Activated naive CD8-positive, alpha-beta T cell (primary cell): ENCODE measurements around the gene ARHGAP22.

ENCODE experiments used
- H3K27ac Mint-ChIP-seq: one replicate; pipeline ENCODE4 v1.8.0; 2021; ENCODE audit warnings: mixed read lengths
- H3K27me3 Mint-ChIP-seq: one replicate; pipeline ENCODE4 v1.8.0; 2021; ENCODE audit warnings: mixed read lengths
- H3K36me3 Mint-ChIP-seq: one replicate; pipeline ENCODE4 v1.8.0; 2021; ENCODE audit warnings: mixed read lengths
- H3K4me1 Mint-ChIP-seq: one replicate; pipeline ENCODE4 v1.8.0; 2021; ENCODE audit warnings: low read depth, mixed read lengths
- H3K4me3 Mint-ChIP-seq: one replicate; pipeline ENCODE4 v1.8.0; 2021; ENCODE audit warnings: mild to moderate bottlenecking, mixed read lengths
- H3K9me3 Mint-ChIP-seq: one replicate; pipeline ENCODE4 v1.8.0; 2021; ENCODE audit warnings: low read depth, mixed read lengths

Gene ARHGAP22

DNA sequence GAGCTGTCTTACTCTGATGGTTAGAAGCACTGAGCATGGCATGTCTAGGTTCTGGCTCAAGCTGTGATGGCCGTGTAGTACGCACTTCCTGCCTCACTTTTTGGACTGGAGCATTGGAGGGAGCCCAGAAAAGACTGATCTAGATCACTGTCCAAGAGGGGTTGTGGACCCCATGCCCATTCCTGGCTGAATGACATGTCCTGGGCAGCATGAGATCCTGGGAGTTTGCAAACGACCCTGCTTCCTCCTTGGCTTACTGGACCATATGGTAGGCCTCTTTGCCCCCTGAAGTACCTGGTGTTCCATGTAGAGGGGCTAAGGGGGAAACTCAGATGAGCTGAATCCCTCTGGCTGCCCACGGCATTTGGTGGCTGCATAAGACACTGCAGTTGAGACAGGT is 36.7 kb downstream of the ARHGAP22 start:
- Mint-ChIP-seq H3K9me3 (no peaks in the 10 kb centered on the region), H3K27me3 (no peaks in the 10 kb centered on the region), H3K4me1 (no peaks in the 10 kb centered on the region), H3K27ac (no peak overlapping the region), H3K4me3 (no peak overlapping the region), H3K36me3 (no peaks in the 10 kb centered on the region)

DNA sequence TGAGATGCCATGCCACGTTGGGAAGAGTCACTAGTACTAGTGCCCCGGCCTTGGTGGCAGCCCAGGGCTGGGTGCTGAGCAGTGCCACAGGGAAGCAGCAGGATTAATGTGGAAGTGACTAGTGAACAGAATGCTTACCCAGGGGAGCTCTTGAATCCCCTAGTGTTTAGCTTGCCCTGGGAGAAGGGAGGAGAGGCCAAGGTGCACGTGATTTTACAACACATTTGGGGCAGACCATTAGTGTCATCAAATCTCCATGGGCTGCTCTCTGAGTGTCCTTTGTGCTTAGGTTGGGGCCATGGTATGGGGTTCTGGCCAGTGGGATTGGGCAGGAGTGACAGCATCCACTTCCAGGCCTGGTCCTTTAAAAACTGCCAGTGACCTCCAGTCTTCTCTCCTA is 37.5 kb downstream of the ARHGAP22 start:
- no peaks in the 10 kb centered on the region for H3K36me3 Mint-ChIP-seq
- H3K27me3 Mint-ChIP-seq = no peaks in the 10 kb centered on the region
- H3K4me1 Mint-ChIP-seq = no peaks in the 10 kb centered on the region
- no peak overlapping the region for H3K27ac Mint-ChIP-seq
- H3K9me3 Mint-ChIP-seq = no peaks in the 10 kb centered on the region
- no peak overlapping the region for H3K4me3 Mint-ChIP-seq

DNA sequence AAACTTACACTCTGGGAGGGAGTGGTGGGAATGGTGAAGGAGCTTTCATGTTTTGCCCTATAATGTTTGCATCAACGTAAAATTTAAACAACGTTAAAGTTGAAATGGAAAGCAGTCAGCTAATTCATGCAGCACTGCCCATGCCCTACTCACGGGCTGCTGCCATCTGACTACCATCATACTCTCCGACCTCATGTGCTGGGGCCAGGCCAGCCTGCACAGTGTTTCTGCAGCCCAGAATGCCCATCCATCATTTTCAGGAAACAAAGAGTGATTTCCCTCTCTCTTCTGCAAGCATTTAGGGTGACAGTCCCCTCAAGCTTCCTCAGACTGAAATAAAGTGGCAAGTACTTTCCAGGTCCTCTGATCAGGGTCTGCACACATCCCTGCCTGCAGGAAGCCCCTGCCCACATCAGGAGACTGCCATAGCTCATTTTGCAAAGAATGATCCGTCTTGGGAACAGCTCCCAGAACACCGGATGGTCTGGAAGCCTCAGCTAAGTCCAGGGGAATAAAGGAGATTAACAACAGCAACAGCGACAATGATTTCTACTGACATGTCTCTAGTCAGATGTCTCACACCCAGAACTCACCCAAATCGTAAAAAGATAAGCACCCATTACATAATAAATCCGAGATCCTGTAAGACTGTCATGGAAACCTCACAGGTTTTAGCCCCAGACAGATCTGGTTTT is 40.3 kb downstream of the ARHGAP22 start:
- no peak overlapping the region for H3K4me3 Mint-ChIP-seq
- no peak overlapping the region for H3K27ac Mint-ChIP-seq
- H3K4me1 Mint-ChIP-seq = no peaks in the 10 kb centered on the region
- H3K36me3 Mint-ChIP-seq = no peaks in the 10 kb centered on the region
- H3K27me3 Mint-ChIP-seq = no peaks in the 10 kb centered on the region
- no peaks in the 10 kb centered on the region for H3K9me3 Mint-ChIP-seq

DNA sequence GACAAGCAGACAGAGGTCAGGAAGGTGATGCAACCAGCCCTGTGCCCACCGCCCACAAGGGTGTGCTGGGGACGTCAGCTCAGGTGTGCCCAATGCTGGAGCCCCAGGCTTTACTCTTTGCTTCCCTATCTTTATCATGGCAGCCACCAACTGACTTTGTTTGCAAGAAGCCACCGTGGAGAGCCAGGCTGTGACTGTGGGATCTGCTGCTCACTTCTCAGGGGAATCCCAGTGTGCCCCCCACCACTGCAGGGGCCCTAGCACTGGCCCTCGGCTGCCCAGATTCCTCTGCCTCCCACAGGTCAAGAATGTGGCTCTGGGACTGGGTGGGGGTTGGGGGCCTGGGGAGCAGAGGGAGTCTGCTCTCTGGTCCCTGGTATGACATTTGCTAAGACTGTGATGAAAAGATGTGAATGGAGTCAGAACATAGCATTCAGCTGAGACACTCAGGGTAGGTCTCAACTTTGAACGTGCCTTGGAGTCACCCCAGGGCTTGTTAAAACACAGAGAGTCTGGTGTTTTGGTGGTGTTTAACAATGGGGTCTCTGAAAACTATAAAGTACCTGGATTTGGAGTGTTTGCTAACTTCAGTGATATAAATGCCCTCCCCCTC is 47.3 kb downstream of the ARHGAP22 start:
- no peaks in the 10 kb centered on the region for H3K27me3 Mint-ChIP-seq
- H3K4me1 Mint-ChIP-seq = no peaks in the 10 kb centered on the region
- H3K9me3 Mint-ChIP-seq = no peaks in the 10 kb centered on the region
- no peaks in the 10 kb centered on the region for H3K36me3 Mint-ChIP-seq
- H3K4me3 Mint-ChIP-seq = no peak overlapping the region
- no peak overlapping the region for H3K27ac Mint-ChIP-seq

DNA sequence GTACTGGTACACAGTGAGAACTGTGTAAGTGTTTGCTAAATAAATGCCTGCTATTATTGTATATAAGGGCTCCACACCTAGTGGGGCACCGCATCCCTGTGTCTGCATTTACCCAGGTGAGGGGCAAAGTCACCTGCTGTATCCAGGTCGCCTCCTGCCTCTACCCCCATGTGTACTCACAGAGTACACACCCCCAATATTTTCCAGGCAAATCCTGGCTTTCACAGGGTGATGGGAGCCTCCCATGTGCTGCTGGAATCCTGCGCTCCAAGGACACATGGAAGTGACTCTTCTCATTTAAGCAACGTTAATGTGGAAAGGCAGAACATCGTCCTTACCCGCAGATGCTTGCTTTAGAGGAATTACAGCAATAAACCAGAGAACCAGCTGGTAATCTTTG is 48.2 kb downstream of the ARHGAP22 start:
- Mint-ChIP-seq H3K36me3 (no peaks in the 10 kb centered on the region), H3K4me1 (no peaks in the 10 kb centered on the region), H3K9me3 (no peaks in the 10 kb centered on the region), H3K4me3 (no peak overlapping the region), H3K27me3 (no peaks in the 10 kb centered on the region), H3K27ac (no peak overlapping the region)

DNA sequence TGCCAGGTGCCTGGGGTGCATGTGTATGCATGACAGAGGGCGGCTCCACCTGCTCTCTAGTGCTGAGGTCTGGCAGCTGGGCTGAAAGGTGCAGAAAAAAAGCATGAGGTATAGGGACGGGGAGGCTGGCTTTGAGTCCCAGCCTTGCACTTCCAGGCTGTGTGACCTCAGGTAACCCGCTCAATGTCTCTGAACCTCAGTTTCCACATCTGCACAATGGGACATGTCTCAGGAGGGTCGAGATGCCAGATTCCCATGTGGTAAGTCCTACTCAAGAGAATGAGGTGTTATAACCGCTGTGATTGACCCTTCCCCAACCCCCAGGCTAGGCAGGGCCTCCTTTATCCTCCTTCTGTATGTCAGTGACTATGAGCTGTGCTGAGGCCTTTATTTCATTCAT is 48.8 kb downstream of the ARHGAP22 start:
- Mint-ChIP-seq H3K9me3 (no peaks in the 10 kb centered on the region), H3K27ac (no peak overlapping the region), H3K4me1 (no peaks in the 10 kb centered on the region), H3K27me3 (no peaks in the 10 kb centered on the region), H3K4me3 (no peak overlapping the region), H3K36me3 (no peaks in the 10 kb centered on the region)

DNA sequence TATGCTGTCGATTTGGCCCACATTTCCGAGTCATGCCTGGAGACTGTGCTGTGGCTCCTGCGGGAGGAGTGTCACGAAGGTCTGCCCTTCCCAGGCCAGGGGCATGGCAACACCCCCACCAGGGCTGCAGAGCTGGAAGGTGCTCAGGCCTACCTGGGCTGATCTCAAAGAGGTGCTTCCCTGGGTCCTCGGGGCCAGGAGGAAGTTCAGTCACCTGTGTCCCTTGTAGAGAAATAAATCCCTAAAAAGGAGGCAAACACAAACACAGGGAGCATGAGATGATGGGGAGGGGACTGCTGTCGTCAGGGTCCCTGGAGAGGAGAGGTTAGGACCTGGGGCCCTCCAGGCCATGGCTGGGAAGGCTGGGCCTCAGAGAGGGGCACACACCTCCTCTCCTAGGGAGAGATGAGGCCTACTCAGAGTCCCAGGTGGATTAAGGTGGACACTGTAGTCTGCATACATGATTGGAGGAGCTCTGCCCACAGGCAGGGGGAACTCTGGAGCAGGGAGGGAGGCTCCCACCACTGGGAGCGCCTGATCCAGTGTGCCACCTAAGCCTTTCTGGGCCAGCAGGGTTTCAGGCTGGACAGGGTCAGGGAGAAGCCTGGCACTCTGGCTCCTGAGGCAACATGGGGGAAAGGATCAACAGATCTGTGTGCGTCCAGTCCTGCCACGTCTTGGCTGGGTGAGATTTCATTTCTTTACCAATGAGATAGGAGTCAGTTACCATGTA is 49.4 kb downstream of the ARHGAP22 start:
- H3K27me3 Mint-ChIP-seq = no peaks in the 10 kb centered on the region
- no peak overlapping the region for H3K4me3 Mint-ChIP-seq
- H3K36me3 Mint-ChIP-seq = no peaks in the 10 kb centered on the region
- no peaks in the 10 kb centered on the region for H3K9me3 Mint-ChIP-seq
- no peak overlapping the region for H3K27ac Mint-ChIP-seq
- no peaks in the 10 kb centered on the region for H3K4me1 Mint-ChIP-seq

DNA sequence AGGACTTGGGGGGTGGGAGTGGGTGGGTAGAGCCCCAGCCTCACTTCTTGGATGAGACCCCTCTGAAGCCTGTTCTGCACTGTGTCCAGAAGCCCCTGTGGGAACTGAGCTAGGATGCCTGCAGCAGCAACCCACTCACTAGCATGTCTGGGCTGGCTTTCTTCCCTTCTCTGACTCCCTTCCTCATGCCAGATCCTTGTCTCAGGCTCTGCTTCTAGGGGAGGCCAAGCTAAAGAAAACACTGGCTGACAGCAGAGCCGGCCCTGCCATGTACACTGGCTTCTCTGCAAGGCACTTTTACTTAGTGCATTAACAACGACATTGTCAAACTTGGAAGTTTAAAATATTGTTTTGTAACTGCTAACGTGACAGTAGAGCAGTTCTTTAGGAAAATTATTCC is 50.2 kb downstream of the ARHGAP22 start:
- no peaks in the 10 kb centered on the region for H3K36me3 Mint-ChIP-seq
- H3K27ac Mint-ChIP-seq = no peak overlapping the region
- H3K27me3 Mint-ChIP-seq = no peaks in the 10 kb centered on the region
- no peak overlapping the region for H3K4me3 Mint-ChIP-seq
- no peaks in the 10 kb centered on the region for H3K9me3 Mint-ChIP-seq
- no peaks in the 10 kb centered on the region for H3K4me1 Mint-ChIP-seq

DNA sequence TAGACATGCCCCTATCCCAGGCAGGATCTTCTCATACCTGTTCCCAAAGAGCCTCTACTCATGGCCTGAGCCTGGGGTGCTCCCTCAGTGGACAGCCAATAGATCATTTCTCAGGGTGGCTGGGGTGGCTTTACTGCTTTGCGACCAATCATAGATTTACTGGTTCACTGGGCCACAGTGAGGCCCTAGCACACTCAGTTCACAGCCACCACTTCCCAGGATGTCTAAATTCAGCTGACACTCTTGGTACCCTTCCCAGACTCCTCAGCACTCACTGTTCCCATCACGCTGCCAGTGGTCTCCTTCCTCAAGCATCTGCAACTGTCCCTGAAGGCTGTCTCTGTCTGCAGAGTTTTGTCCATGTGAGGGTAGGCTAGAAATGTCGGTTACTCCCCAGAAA is 50.6 kb downstream of the ARHGAP22 start:
- no peaks in the 10 kb centered on the region for H3K4me1 Mint-ChIP-seq
- H3K4me3 Mint-ChIP-seq = no peak overlapping the region
- no peaks in the 10 kb centered on the region for H3K36me3 Mint-ChIP-seq
- no peaks in the 10 kb centered on the region for H3K9me3 Mint-ChIP-seq
- no peak overlapping the region for H3K27ac Mint-ChIP-seq
- H3K27me3 Mint-ChIP-seq = no peaks in the 10 kb centered on the region

DNA sequence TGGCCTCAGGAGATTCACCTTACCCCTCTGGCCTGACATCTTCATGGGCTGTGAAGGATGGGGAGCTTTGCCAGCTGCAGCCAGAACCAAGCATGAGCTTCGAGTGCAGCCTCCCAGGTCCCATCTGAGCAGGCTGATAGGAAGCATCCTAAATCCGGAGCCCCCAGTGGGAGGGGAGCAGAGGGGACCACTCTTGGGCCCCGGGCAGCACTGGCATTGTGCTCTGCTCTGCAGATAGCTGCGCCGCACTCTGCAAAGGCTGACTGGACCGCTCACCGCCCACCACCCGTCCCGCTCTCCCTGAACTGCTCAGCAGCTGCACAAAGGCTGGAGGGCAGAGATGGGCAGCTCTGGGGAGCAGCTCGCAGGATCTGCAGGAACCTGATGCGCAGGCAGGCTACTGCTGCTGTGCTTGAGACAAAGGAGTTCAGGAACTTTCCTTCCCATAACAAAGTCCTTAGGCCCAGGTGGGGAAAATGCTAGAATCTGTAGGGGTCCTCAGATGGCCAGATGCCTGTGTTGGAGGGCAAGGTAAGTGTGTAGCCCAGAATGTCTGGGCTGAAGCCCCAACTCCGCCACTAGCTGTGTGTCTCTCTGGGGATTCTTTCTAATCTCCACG is 51.8 kb downstream of the ARHGAP22 start:
- H3K9me3 Mint-ChIP-seq = no peaks in the 10 kb centered on the region
- H3K27ac Mint-ChIP-seq = no peak overlapping the region
- no peak overlapping the region for H3K4me3 Mint-ChIP-seq
- H3K27me3 Mint-ChIP-seq = no peaks in the 10 kb centered on the region
- H3K4me1 Mint-ChIP-seq = no peaks in the 10 kb centered on the region
- H3K36me3 Mint-ChIP-seq = no peaks in the 10 kb centered on the region

DNA sequence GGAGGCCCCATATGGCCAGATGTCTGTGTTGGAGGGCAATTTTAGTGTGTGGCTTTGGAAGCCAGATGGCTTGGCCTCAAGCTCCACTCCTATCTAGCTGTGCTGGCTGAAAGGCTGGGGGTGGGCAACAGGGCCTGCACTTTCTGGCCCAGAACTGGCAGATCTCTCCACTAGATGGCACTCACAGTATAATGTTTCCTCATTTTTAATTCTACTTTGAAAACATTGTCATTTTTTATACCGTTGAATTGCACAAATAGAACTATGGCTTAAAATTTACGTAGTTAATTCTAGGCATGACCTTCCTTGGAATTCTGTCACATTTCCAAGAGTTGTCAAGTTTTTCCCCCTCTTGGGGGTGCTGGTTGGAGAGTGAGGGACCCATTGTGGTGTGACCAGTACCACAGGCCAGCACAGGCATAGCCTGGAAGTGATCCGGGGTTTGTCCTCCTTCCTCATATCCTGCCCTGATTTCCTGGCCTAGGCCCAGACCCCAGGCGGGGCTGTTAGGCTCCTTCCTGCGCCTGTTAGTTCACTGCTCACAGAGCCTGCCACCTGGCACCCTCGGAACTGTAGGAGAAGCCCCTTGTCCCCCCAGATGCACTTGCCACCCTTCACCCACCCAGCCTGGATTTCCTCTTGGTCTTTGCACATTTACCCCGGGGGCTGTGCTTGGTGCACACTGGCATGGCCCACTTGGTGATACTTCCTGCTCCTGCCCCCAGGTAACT is 52.8 kb downstream of the ARHGAP22 start:
- Mint-ChIP-seq H3K36me3 (no peaks in the 10 kb centered on the region), H3K27ac (no peak overlapping the region), H3K4me3 (no peak overlapping the region), H3K27me3 (no peaks in the 10 kb centered on the region), H3K4me1 (no peaks in the 10 kb centered on the region), H3K9me3 (no peaks in the 10 kb centered on the region)

DNA sequence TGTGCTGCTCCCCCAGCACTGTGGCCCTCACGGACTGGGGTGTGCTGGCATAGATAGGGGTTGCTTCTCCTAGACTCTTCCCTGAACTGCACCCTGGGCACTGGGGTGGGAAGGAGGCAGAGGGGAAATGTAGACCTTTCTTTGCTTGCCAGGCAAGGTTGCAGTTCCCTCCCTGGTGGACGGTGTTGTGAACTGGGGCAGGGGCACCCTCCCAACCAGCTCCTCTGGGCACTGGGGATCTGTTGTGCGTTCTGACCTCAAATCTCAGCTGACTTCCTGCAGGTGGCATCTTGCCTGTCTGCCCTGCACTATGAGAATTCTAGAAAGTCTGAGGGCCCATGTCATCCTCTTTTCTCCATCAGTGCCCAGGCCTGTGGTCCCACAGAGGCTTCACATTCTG is 53.9 kb downstream of the ARHGAP22 start:
- no peak overlapping the region for H3K4me3 Mint-ChIP-seq

DNA sequence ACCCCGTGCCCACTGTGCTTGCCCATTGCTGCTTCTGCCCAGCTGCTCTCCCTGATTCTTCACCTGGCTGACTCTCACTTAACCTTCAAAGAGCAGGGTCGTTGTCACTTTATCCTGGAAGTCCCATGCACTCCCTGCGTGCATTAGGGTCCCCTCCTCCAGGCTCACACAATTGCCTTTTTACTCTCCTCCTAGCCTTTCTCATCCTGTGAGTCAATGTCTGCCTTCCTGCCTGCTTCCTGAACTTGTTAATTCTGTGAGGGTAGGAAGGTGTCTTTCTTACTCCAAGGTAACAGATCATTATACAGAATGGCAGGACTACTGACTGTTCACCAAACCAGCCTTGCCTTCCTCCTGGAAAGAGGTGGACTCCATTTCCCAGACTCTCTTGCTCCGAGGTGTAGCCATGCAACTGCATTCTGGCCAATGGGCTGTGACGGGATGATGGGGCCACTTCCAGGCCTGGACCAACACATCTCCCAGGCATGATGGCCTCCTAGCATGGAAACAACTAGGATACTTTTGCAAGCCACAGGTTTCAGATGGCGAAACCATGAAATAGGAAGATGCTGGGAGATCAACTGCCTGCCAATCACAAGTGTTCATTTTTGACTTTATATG is 54.7 kb downstream of the ARHGAP22 start:
- Mint-ChIP-seq H3K36me3 (no peaks in the 10 kb centered on the region), H3K27me3 (no peaks in the 10 kb centered on the region), H3K4me3 (no peak overlapping the region), H3K27ac (no peak overlapping the region), H3K9me3 (no peaks in the 10 kb centered on the region), H3K4me1 (no peaks in the 10 kb centered on the region)

More for the DNA sequence above, 53.9 kb downstream of the ARHGAP22 start:
- H3K27me3 Mint-ChIP-seq = no peaks in the 10 kb centered on the region
- H3K4me1 Mint-ChIP-seq = no peaks in the 10 kb centered on the region
- no peaks in the 10 kb centered on the region for H3K36me3 Mint-ChIP-seq
- no peak overlapping the region for H3K27ac Mint-ChIP-seq
- no peaks in the 10 kb centered on the region for H3K9me3 Mint-ChIP-seq

DNA sequence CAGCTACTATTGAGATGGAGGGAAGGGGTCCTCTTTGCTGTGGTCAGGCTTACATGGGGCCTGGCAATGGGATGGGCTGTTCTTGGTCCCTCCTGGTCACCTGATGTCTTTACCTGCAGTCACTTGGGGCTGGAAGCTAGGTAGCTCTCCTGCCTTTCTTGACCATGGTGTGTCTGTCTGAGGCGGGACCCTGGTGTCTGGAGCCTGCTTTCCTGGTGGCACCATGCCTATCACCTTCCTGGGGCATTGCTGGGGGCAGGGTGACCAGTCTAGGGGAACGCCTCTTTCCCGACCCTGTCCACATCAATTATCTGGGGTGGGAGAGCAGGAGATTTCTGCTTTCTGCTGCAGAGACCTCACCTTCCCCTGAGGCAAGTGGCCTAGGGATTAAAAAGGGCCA is 55.6 kb downstream of the ARHGAP22 start:
- no peaks in the 10 kb centered on the region for H3K4me1 Mint-ChIP-seq
- H3K9me3 Mint-ChIP-seq = no peaks in the 10 kb centered on the region
- no peaks in the 10 kb centered on the region for H3K27me3 Mint-ChIP-seq
- no peaks in the 10 kb centered on the region for H3K36me3 Mint-ChIP-seq
- H3K4me3 Mint-ChIP-seq = no peak overlapping the region
- H3K27ac Mint-ChIP-seq = no peak overlapping the region
